ENCODE measurements around the gene ZHX3.

Gene ZHX3, protein sequence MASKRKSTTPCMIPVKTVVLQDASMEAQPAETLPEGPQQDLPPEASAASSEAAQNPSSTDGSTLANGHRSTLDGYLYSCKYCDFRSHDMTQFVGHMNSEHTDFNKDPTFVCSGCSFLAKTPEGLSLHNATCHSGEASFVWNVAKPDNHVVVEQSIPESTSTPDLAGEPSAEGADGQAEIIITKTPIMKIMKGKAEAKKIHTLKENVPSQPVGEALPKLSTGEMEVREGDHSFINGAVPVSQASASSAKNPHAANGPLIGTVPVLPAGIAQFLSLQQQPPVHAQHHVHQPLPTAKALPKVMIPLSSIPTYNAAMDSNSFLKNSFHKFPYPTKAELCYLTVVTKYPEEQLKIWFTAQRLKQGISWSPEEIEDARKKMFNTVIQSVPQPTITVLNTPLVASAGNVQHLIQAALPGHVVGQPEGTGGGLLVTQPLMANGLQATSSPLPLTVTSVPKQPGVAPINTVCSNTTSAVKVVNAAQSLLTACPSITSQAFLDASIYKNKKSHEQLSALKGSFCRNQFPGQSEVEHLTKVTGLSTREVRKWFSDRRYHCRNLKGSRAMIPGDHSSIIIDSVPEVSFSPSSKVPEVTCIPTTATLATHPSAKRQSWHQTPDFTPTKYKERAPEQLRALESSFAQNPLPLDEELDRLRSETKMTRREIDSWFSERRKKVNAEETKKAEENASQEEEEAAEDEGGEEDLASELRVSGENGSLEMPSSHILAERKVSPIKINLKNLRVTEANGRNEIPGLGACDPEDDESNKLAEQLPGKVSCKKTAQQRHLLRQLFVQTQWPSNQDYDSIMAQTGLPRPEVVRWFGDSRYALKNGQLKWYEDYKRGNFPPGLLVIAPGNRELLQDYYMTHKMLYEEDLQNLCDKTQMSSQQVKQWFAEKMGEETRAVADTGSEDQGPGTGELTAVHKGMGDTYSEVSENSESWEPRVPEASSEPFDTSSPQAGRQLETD
- total RNA-seq, result 9.4 to 14.9 reads per million in 2 donors

DNA sequence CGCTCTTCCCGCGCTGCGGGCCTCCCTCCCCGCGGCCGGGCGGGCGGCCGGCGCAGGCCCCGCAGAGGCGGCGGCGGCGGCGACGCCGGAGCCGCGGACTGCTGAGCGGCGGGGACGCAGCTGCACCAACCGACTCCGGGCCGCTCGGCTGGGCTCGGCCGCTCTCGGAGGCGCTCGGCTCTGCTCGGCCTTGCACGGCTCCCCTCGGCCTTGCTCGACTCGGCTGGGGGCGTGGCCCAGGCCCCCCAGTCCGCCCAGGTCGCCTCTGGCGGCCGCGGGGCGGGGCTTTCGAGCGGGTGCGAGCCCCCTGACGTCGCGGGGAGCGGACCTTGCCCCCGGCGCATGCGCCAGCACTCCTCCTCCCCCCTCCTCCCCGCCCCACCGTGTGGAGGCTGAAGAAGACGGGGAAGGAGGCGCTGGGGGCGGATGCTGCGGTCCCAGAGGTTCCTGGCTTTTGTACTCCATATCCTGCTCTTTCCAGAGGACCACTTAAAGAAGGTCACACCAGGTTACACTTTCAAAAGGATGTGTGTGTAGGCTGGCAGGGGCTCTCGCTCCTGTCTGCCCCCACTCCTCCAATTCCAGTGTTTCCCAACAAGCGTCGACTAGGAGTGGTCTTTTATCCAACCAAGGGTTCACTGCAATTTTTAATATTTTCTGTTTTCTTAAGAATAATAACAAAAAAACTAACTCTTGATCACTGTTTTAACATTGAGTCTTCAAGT, at the start of gene ZHX3:
Gene ZHX3 (minus strand): TSS at position 186 of the 725 bp plus-strand sequence. CDS start 112,815 bp downstream, outside the sequence.
- peak; percentile 88 for DNase-seq

DNA sequence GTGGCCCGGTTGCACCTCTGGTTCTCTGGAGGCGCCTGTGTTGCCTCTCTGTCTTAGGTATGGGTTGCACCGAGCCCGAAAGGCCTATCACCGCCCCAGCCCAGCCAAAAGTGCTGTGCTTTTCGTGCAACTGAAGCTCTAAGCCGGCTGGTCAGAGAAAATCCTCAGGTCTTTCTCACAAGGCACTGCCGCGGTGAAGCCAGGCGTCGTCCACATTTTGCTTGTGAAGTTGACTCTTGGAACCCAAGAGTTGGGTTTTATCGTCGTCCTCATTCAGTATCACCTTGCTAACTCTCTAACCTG, 49.8 kb upstream of the ZHX3 start:
- no peak for DNase-seq

DNA sequence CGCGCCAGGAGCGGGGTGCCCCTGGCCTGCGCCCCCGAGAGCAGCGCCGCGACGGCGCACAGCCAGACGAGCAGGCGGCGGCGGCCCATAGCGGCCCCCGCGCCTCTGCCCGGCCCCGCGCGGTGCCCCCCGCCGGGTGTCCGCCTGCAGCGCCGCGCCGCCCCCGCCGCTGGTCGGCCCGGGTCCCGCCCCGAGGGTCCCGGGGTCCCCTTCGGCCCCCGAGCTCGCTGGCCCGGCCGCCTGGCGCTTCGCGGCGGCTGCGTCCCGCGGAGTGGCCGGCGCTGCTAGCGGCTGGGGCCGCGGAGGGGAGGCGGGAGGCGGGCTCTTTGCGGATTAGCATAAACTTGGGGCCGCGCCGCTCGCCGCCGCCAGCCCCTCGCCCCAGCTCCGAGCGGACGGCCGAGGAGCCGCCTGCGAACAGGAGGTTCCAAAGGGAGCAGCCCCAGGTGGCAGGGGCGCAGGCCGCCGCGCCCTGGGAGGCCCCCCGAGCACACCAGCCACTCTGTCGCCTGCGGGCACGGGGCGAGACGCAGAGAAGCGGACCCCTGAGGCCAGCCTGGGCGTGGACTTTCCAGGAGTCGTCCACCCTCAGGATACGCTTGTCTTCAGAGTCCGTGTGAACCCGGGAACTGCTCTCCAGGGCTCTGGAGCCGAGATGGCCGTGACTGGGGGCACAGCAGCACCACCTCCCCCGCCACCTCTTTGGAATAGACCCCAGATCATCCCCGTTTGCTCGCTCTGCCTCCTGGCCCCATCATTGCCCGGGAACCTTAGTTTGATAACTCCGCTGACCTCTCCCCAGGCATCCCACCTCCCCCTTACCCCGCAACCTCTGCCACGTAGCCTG, 49.2 kb upstream of the ZHX3 start, which contains the start of gene EMILIN3:
Gene EMILIN3 (minus strand): TSS at position 273 of the 847 bp plus-strand sequence. CDS start 184 bp downstream, at position 89.
- no peak for DNase-seq

DNA sequence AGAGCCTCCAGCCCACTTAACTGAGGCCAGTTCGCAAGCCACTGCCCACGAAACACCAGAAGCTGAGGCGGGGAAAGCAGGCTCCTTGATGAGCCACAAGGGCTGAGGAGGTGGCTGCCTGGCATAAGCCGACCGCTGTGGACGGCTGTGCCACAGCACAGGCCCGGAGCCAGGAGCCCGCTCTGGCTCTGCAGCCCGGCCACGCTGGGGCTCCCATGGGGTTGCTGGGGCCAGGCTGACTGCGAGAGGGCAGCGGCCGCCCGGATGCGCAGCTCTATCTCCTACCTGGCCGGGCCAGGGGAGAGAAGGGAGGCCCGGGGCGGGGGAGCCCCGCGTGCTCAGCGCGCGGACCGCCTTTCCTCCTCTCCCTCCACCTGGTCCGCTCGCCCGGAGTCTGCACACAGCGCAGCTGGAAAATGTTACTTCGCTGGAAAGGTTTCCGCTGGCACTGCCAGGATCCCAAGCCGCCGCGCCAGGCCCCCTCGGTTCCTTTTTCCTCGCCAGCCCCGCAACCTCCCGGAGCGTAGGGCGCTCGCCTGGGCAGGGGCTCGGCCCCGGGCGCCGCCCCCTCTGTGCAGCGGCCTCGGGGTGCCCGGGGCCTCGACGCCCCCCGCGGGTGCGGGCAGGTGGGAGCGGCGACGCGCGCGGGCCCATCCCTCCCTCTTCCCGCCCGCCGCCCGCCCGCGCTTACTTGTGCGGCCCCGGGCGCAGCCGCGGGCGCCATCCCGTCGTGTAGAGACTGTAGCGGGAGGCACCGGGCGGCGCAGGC, 48.4 kb upstream of the ZHX3 start:
- no peak for DNase-seq

DNA sequence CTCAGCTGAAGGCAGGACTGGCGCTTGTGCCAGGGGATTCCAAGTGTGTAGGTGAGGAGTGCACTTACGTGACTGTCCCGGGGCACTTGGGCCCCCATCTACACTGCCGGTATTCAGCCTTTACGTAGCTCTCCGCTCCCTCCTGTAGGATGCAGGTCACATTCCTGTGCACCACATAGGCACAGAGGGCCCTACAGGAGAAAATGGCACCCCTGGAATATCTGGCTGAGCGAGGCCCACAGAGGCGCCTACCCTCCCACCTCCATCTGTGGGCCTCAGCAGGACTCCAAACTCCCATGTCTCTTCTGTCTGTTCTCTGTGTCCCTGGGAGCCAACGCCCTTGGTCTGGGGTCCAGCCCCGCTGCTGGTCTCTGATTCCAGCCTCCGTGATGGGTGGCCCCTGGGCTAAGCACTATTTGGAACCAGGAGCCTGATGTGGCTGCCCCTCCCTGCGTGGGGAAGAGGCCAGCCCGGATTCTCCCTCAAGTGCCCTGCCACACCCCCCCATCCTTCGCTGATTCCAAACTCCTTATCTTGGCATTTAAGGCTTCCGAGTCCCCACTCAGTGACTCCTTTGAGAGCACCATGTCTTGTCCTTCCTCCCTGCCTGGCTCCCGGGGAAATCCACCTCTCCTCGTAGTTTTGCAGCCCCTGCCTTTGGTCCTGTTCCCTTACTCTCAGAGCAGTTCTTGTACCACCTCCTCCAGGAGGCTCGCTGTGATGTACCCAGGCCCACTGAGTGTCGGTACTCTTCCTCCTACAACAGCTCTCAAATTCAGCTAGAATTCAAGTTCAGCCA, 47.6 kb upstream of the ZHX3 start:
- DNase-seq, result no peak

DNA sequence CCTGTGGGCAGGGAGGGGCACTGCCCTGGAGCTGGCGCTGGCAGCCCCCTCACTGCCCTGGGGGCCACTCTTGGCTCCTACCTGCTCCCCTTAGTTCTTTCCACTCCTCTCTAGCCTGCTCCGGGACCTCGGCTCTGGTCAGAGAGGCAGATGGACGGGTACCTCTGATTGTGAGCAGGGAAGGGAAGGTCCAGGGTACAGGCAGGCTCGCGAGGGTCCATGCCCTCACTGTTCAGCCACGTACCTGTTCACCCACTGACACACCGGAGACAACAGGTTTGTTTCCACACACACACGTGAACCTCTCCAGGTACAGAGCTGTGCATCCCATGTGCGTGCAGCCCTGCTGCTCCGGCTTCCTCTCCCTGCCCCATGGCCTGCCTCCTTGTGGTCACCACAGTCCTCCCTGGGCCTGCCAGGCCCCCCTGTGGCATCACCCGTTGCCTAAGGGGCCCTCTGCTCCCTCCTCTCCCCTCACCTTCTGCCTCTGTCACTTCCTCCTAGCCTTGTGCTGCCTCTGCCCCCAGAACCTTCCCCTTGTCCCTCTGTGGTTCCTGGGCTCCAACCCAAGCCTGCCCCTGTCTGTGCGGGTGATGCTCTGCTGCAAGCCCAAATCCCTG, 46.8 kb upstream of the ZHX3 start:
- DNase-seq, result no peak

DNA sequence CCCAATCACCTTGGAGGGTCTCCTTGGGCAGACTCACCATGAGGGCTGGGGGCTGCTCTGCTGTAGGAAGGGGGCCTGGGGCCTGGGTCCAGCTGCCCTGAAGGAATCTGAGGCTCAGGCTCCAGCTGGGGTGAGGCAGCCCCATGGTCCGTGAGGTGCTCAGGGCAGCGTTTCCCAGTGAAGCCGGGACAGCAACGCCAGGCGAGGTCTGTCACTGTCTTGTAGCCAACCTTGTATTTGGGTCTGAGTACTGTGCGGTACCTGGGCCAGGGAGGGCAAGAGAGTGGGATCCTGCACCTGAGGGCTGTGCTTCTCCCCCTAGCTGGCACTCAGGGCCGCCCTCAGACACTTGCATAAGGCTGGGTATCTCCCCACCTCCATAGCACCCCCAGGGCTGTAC, 46.1 kb upstream of the ZHX3 start:
- no peak for DNase-seq

DNA sequence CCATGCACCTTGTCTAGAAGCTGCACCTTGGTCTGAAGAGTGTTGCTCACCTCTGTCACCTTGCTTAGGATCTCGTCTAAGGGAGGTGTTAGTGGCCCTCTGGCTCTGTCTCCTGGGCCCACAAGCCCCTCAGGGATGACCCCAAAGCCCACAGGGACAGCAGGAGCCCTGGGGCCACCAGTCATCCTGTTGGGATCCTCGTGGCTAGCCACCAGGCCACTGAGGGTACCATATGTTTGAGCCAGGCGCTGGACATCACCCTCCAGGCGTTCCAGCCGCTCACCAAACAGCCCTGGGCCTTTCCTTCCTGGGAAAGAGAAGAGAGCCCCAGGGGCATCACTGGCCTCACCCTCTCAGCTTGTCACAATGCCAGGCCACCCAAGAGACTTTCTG, 45.2 kb upstream of the ZHX3 start:
- DNase-seq, result no peak

DNA sequence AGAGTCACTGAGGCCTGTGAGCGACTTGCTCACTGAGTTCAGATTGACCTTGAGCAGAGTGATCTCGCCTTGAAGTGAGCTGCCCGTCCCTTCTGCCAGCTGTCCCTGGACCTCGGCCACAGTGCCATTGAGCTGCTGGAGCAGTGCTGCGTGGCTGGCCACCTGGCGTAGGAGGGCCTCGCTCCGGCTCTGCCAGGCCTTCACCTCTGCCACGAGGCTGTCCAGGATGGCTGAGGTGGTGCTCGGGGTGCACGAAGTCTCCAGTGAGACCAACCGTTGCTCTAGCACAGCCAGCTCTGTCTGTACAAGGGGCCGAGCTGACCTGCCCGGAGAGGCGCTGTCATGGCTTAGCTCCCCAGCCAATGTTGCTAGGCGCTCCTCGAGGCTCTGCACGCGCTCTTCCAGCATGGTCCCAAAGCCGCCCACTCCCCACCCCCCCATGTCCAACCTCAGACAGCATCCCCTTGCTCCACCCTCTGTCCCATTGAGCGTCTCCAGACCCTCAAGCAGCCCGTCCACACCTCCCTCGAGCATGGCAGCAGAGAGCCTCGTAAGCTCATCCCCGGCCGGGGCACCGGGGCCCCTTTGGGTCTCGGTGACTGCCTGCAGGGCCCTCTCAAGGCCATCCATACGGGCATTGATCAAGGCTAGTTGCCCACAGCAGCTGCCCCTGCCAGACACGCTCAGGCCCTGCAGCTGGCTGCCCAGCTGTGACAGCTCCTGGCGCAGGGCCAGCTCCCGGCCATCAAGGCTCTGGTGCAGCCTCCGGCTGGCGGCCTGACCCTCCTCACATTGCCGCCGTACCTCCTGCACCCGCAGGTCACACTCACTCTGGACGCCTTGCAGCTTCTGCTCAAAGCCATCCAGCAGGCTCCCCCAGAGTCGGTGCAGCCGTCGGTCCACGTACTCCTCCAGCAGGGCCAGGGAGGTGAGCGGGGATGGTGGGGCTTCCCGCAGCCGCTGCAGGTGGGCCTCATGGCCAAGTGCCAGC, 44.5 kb upstream of the ZHX3 start:
- no peak for DNase-seq

DNA sequence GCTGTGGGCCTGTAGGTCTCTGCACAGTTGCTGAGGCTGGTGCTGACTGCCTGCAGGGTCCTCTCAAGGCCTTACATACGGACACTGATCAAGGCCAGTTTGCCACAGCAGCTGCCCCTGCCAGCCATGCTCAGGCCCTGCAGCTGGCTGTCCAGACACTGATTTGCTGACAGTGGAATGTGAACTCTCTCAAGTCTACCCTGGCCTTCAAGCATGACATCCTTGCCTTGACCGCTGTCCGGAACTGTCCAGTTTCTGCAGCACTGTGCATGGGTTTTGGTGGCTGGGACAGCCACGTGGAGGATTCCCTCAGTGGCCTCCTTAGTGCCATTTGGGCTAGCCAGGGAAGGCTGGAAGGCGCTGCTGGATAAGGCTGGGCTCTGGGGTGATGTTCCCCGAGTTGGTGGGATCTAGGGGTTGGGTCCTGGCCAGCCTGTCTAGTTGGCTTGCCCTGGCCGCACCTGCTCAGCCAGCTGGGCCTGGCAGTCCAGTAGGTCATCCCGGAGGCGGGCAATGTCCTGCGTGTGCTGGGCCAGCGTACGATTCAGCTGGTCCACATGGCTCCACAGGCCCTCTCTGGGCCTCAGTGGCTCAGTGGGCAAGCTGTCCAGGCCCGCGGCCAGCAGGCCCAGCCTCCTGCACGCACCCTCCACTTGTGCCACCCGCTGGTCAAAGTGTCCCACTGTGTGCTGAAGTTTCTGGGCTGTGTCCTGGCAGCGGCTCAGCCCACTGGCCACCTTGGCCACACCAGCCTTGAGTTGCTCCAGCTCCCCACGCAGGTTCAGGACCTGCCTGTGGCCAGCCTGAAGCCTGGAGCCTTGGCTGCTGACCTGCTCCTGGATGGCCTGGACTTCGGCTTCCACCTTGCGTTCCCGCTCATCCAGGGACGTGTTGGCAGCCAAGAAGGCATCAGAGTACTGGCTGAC, 43.6 kb upstream of the ZHX3 start:
- DNase-seq, result no peak

DNA sequence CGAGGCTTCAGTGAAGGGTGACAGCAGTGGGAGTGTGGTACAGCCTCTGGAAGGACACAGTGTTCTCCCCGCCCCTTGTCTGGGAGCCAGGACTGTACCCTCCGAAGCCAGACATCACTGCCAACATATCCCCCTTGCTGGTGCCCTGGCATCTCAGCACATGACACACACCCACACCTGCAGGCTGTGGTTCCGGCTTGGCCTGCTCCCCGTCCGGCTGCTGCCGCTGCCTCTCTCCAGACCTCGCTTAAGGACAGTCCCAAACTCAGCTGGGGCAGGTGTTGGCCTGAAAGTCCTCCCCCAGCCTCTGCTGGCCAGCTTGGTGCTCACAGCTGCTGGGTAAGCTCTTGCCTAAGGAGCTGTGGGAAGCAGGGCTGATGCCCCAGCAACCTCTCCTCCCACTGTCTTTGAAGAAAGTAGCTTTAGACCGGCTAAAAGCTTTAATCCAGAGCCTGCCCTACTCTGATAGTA, 42.0 kb upstream of the ZHX3 start:
- DNase-seq, result no peak

DNA sequence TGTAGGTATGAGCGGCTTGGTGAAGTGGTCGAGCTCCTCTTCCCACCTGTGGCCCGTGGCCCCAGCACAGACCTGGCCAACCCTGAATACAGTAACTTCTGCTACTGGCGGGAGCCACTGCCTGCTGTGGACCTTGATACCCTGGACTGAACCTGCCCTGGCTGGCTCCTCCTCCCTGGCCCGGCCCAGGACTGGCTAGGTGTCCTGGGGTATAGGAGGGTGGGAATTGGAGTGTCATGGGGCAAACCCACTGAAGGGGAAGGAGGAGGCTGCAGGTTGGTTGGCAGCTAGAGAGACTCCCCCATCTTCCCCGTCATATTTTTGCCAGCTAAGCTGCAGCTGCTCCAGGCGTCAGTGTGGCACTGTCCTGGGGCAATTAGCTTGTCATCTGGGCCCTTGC, 41.2 kb upstream of the ZHX3 start:
- no peak for DNase-seq

DNA sequence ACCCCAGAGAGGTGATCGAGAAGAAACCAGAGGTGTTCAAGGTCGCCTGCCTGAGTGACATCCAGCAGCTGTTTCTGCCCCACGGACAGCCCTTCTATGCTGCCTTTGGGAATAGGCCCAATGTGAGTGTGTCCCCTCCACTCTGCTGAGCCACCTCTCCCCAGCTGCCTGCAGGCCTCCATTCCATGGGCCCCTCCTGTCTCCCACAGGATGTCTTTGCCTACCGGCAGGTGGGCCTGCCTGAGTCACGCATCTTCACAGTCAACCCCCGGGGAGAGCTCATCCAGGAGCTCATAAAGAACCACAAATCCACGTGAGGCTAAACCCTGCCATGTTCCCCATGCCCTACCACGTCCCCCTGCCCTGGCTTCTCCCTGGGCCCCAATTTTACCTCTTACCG, 40.7 kb upstream of the ZHX3 start:
- DNase-seq, result no peak

DNA sequence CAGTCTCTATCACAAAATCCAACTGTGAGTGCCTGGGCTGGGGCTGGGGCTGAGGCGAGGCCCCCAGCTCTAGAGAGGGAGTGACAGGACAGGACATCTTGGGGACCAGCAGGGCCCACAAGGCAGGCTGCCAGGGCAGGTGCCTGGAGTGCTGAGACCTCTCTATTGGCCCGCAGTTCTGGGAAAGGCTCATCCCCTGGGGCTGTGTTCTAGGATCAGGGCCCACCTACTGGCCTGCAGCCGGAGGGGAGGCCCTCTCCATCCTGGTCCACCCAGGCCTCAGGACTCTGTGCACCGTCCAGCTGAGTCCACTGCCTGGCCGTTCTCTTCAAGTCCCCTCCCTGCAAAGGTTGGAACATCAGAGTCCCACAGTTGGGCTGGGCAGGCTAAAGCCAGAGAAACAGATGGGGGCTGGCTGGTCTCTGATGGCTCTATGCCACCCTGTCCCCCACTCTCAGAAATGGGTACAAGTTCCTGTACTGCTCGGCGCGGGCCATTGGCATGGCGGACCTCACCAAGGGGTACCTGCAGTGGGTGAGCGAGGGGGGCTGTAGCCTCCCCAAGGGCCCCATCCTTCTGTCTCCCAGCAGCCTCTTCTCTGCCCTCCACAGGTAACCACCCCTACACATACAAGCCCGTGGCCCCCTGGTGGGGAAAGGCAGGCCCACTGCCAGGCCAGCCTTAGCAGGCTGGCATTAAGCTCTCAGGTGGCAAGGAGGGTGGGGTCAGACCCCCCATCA, 40.1 kb upstream of the ZHX3 start:
- no peak for DNase-seq

DNA sequence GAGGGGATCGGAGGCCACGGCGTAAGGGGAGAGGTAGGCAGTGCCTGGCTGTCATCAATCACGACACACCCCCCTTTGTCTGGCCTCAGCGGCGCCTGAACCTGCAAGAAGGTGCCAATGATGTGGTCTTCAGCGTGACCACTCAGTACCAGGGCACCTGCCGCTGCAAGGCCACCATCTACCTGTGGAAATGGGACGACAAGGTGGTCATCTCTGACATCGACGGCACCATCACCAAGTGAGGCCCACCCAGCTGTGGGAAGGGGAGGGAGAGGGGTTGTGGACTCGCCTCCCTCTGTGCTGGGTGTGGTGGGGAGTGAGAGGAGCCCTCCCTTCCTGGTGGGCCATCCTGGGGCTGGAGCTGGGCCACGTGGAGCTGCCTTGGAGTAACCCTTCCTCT, 39.4 kb upstream of the ZHX3 start:
- DNase-seq, result no peak

DNA sequence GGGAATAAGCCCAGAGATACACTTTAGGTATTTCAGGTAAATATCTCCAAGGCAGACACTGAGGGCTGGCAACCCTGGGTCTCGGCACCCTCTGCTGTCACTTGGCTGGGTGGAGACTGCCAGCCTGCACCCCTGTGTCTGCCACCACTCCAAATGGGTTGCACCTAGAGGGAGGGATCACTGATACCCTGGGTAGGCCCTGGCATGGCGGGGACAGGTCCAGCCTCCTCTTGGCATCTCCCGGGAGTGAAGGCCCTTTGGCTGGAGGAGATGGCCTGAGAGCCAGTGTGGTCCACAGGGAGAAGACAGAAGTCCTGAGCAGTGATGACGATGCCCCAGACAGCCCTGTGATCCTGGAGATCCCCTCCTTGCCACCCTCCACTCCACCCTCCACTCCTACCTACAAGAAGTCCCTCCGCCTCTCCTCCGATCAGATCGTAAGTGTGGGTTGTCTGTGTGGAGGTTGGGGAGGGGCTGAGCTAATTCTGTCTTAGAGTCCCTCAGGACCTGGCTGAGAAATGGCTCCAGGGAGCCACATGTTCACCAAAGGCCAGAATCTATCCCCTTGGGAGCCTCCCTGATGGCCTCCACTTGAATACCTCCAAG, 38.2 kb upstream of the ZHX3 start:
- no peak for DNase-seq

Data from T-helper 9 cell (primary cell).